GM10266 (cell line): ENCODE results near the gene KIAA0586.

Experiments
- DNase-seq: peaks from one replicate; pipeline ENCODE4 v3.0.0; 2012; ENCODE audit errors: extremely low spot score
- TF ChIP-seq, protein P1 (sequence below): IDR thresholded peaks from 2 replicates; pipeline ENCODE4 v1.5.1; 2012; ENCODE audit warnings: mild to moderate bottlenecking, low read depth; ENCODE audit not compliant: control insufficient read depth, insufficient read depth; ENCODE audit errors: missing control alignments

The KIAA0586 gene

DNA sequence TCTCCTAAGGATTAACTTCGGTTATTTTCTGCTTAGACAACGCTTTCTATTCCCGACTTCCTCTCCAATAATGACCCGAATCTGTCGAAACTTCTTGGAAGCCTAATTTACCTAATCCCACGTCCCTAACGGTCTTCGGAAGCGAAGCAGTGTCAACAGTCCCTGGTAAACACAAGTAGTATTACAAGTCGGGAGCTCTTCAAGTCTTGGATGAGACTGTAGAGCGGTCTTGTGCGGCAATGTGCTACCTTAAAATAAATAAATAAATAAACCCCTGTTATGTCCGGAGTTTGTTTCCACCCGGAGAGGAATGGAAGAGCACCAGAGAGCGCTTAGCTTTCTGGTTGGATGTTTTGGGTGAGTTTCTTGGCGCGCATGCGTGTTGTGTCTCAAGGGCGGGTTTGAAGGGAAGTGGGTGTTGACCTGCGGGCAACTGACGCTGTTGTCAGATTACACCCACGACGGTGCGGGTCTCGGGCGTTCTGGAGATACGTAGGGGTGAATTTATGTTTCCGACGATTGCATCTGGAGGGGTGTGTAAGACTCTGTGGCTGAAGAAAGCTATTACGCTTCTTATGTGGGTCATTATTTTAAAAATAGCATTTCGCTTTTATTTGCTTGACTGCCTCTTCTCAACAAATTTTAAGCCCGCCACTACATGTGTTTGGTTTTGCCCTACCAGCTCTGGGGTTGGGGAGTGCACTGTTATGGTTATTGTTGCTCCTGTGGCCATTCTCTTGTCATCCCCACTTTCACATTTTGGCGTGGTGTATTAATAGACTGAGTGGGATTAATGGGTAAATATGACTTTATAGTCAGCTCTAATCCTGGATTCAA, at the start of gene KIAA0586, which contains the start of gene TIMM9:
Gene KIAA0586 (plus strand): TSS at position 439 of the 837 bp plus-strand sequence. CDS start 546 bp downstream, outside the sequence.
Gene TIMM9 (minus strand): TSS at position 251 of the 837 bp plus-strand sequence. CDS start 15,586 bp downstream, outside the sequence.
- peak; percentile 87 for DNase-seq
- TF ChIP-seq, protein P1, sequence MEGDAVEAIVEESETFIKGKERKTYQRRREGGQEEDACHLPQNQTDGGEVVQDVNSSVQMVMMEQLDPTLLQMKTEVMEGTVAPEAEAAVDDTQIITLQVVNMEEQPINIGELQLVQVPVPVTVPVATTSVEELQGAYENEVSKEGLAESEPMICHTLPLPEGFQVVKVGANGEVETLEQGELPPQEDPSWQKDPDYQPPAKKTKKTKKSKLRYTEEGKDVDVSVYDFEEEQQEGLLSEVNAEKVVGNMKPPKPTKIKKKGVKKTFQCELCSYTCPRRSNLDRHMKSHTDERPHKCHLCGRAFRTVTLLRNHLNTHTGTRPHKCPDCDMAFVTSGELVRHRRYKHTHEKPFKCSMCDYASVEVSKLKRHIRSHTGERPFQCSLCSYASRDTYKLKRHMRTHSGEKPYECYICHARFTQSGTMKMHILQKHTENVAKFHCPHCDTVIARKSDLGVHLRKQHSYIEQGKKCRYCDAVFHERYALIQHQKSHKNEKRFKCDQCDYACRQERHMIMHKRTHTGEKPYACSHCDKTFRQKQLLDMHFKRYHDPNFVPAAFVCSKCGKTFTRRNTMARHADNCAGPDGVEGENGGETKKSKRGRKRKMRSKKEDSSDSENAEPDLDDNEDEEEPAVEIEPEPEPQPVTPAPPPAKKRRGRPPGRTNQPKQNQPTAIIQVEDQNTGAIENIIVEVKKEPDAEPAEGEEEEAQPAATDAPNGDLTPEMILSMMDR = no peak

DNA sequence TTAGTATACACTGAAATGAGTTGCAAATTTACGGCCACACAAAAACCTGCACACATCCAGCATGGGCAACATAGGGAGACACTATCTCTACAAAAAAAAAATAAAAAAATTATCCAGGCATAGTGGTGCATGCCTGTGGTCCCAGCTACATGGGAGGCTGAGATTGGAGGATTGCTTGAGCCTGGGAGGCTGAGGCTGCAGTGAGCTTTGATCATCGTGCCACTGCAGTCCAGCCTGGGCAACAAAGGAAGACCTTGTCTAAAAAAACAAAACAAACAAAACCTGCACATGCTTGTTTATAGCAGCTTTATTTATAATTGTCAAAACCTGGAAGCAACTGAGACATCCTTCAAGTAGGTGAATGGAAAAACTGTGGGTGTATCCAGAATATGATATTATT, 36.7 kb upstream of the KIAA0586 start:
- TF ChIP-seq, protein P1 = no peak
- no peak for DNase-seq

- TF ChIP-seq, protein P1 = no peak
- no peak for DNase-seq
Observed at GRCh38 chr14:58395562-58395811, 32.0 kb upstream of the KIAA0586 start.

- peak; percentile 92 for DNase-seq
- TF ChIP-seq, protein P1 = peak; percentile 92
Observed at GRCh38 chr14:58395812-58396788, 31.4 kb upstream of the KIAA0586 start, which contains the start of gene TOMM20L. TOMM20L (plus strand) TSS chr14:58395930; CDS start chr14:58395958, 28 bp downstream.

GRCh38 chr14:58397156-58397555, 30.4 kb upstream of the KIAA0586 start:
- TF ChIP-seq, protein P1 = no peak
- DNase-seq = peak; percentile 21

DNA sequence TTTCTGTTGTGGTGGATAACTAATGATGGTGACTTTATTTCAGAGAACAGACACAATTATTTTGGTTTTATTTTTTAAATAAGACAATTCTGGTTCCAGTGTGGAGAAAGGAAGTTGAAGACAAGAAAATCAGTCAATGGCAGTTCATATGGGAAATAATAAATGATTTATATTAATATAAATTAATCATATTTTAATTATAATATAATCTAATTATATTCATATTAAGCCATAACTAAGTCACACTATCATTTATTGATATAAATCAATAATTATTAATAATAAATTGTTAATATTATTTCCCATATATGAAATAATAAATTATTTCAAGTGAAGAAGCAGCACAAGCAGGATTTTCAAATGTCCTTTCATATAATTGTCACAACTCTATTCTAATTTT, 29.0 kb upstream of the KIAA0586 start:
- TF ChIP-seq, protein P1 = no peak
- no peak for DNase-seq
